ENCODE measurements around the gene TFIP11. TPM values are rescaled to one million over a fixed set of nuclear protein-coding genes. Genes with fewer than 3 reads are reported as not detected.
A peak's percentile ranks its signal among the peaks of the same experiment; 100 is the strongest.

Gene TFIP11
- total and polyA plus RNA-seq, 2 donors (not counting 1 experiment from before 2014, with no cell fraction given), result 33.5 to 82.8 TPM

- H4K20me1 ChIP-seq (ENCODE audit: control insufficient read depth, insufficient read depth, low read length, poor library complexity, severe bottlenecking), result no peaks in the 10 kb centered on the region
- peaks cover 31 to 34% of the 10 kb centered on the region in 2 donors for H3K4me1 ChIP-seq (ENCODE audit: control insufficient read depth in 2 of 2, insufficient read depth in 2 of 2, low read length in 2 of 2)
- ChIA-PET CTCF (no interaction called here), POLR2A (no interaction called here)
- Mint-ChIP-seq H3K27me3 (no peaks in the 10 kb centered on the region), H3K4me3 (no peak overlapping the region), H3K9me3 (ENCODE audit: insufficient read depth) (no peaks in the 10 kb centered on the region), H3K27ac (peak overlapping the region; percentile 56), H3K4me1 (peaks cover 42% of the 10 kb centered on the region)
- no peaks in the 10 kb centered on the region for H3K9me3 ChIP-seq (ENCODE audit: control extremely low read depth in 1 of 3, control insufficient read depth in 2 of 3, insufficient read depth in 1 of 3, low read length in 2 of 3)
- intact Hi-C loops (cut with micrococcal nuclease), result no loop called here
- TF ChIP-seq EZH2 (IDR thresholded peaks at IDR 0.05; ENCODE audit: borderline replicate concordance, insufficient read depth, low read depth, low read length, poor library complexity, severe bottlenecking) (no peak), CTCF (IDR thresholded peaks at IDR 0.05) (no peak)
- DNase-seq (no peak), ATAC-seq (ENCODE audit: low read depth) (no peak)
- WGBS (ENCODE audit: insufficient coverage), result 100% methylated on average over 1 of the region's 4 CpGs
- H2AFZ ChIP-seq (ENCODE audit: insufficient read depth, low read depth, low read length, poor library complexity, severe bottlenecking), result no peak overlapping the region
- H3K79me2 ChIP-seq (ENCODE audit: control insufficient read depth, insufficient read depth, low read length), result peaks cover 78% of the 10 kb centered on the region
- no peak overlapping the region for H3K4me3 ChIP-seq (ENCODE audit: control extremely low read depth in 1 of 5, extremely low read depth in 1 of 5, insufficient read depth in 1 of 5, low read depth in 2 of 5, low read length in 4 of 5)
- H3K9ac ChIP-seq (ENCODE audit: low read length), result no peak overlapping the region
- peaks cover 0 to 48% of the 10 kb centered on the region in 2 experiments for H3K36me3 ChIP-seq (replicated peaks in 1 of 2; ENCODE audit: control extremely low read depth in 1 of 2, control insufficient read depth in 1 of 2, extremely low read depth in 1 of 2, insufficient read depth in 2 of 2, low read length in 1 of 2)
- H3K27me3 ChIP-seq (replicated peaks in 1 of 4; ENCODE audit: control extremely low read depth in 1 of 4, control insufficient read depth in 3 of 4, insufficient read depth in 4 of 4, low read length in 3 of 4), result no peaks in the 10 kb centered on the region
- no peak overlapping the region for H3K4me2 ChIP-seq (replicated peaks; ENCODE audit: low read depth, low read length, poor library complexity, severe bottlenecking)
- no peak overlapping the region for H3K27ac ChIP-seq (ENCODE audit: low read length in 2 of 2)
Observed at GRCh38 chr22:26476705-26477340, 35.5 kb downstream of the TFIP11 start.

GRCh38 chr22:26474682-26475081 lies 37.6 kb downstream of the TFIP11 start:
- Histone ChIP-seq H2AFZ (ENCODE audit: insufficient read depth, low read depth, low read length, poor library complexity, severe bottlenecking) (no peak overlapping the region), H4K20me1 (ENCODE audit: control insufficient read depth, insufficient read depth, low read length, poor library complexity, severe bottlenecking) (no peaks in the 10 kb centered on the region), H3K27ac (ENCODE audit: low read length in 2 of 2) (no peak overlapping the region), H3K27me3 (replicated peaks in 1 of 4; ENCODE audit: control extremely low read depth in 1 of 4, control insufficient read depth in 3 of 4, insufficient read depth in 4 of 4, low read length in 3 of 4) (no peaks in the 10 kb centered on the region), H3K9ac (ENCODE audit: low read length) (no peak overlapping the region), H3K4me2 (replicated peaks; ENCODE audit: low read depth, low read length, poor library complexity, severe bottlenecking) (no peak overlapping the region), H3K36me3 (replicated peaks in 1 of 2; ENCODE audit: control extremely low read depth in 1 of 2, control insufficient read depth in 1 of 2, extremely low read depth in 1 of 2, insufficient read depth in 2 of 2, low read length in 1 of 2) (peaks cover 4 to 69% of the 10 kb centered on the region in 2 experiments), H3K4me3 (ENCODE audit: control extremely low read depth in 1 of 5, extremely low read depth in 1 of 5, insufficient read depth in 1 of 5, low read depth in 2 of 5, low read length in 4 of 5) (no peak overlapping the region), H3K9me3 (ENCODE audit: control extremely low read depth in 1 of 3, control insufficient read depth in 2 of 3, insufficient read depth in 1 of 3, low read length in 2 of 3) (no peaks in the 10 kb centered on the region), H3K79me2 (ENCODE audit: control insufficient read depth, insufficient read depth, low read length) (peaks cover 72% of the 10 kb centered on the region), H3K4me1 (ENCODE audit: control insufficient read depth in 2 of 2, insufficient read depth in 2 of 2, low read length in 2 of 2) (peaks cover 11 to 13% of the 10 kb centered on the region in 2 donors)
- Mint-ChIP-seq H3K27ac (no peak overlapping the region), H3K9me3 (ENCODE audit: insufficient read depth) (no peaks in the 10 kb centered on the region), H3K27me3 (no peaks in the 10 kb centered on the region), H3K4me1 (peaks cover 22% of the 10 kb centered on the region), H3K4me3 (no peak overlapping the region)
- DNase-seq (no peak), ATAC-seq (ENCODE audit: low read depth) (no peak)
- POLR2A ChIA-PET, result no interaction called here
- intact Hi-C loops (cut with micrococcal nuclease), result no loop called here
- CTCF ChIA-PET, result interaction anchor here (2.0 kb wide), 1 partner anchor 13 kb away, joined by 10 read pairs; no protein-coding TSS in a partner anchor
- no peak for TF ChIP-seq CTCF (IDR thresholded peaks at IDR 0.05)
- TF ChIP-seq EZH2 (IDR thresholded peaks at IDR 0.05; ENCODE audit: borderline replicate concordance, insufficient read depth, low read depth, low read length, poor library complexity, severe bottlenecking), result no peak

All from B cell (primary cell).